HG03342 (cell line): ENCODE data around the gene CC2D2A.
A peak's percentile ranks its signal among the peaks of the same experiment; 100 is the strongest.

Experiments
- ATAC-seq: cut with Tn5 transposase; IDR thresholded peaks from one replicate; pipeline ENCODE4 v1.9.1; 2021; ENCODE audit warnings: mild to moderate bottlenecking, moderate library complexity; ENCODE audit not compliant: unreplicated experiment

The CC2D2A gene

GRCh38 chr4:15469402-15470127, at the start of gene CC2D2A:
Gene CC2D2A (plus strand): TSS chr4:15469882. CDS start chr4:15475933, 6,051 bp downstream.
- ATAC-seq = no peak

- no peak for ATAC-seq
Measured at GRCh38 chr4:15420642-15421041, 49.0 kb upstream of the CC2D2A start.

DNA sequence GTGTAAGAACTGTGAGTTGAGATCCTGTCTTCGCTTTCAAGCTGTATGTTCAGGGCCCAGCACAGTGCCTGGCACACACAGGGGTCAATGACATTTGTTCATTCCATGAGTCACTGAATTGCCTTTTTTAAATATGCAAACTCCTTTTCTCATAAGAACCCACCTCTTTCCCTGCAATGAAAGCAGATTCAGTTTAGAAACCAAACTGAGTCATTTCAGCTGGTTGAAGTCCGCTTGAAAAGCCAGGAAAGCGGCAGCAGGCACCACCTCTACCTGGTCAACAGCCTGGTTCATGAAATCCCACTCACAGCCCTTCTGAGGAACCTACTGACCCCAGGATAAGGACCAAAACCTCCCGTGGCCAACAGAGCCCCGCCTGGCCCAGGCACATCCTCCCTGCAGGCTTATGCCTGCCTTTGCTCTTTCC, 46.4 kb upstream of the CC2D2A start:
- no peak for ATAC-seq

GRCh38 chr4:15425520-15425919, 44.2 kb upstream of the CC2D2A start:
- no peak for ATAC-seq

DNA sequence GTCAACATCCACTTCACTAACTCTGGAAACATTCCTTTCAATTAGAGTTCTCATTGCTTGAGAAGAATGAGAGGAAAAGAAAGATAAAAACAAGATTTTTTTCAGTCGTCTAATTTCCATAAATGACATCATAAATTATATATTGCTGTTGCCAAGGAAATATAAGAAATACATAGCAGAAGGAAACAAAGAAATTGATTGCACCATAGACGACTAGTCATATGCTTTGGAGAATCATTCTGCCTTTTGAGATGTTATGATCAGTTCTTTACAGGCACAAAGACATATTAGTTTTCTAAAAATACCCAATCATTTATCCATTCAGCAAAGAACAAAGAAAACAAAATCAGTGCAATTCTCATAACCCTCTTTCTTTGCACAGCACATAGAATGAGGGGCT, 42.5 kb upstream of the CC2D2A start:
- ATAC-seq = no peak

GRCh38 chr4:15427701-15428100, 42.0 kb upstream of the CC2D2A start, which contains the start of gene C1QTNF7:
Gene C1QTNF7 (plus strand): TSS chr4:15428033. CDS start chr4:15435744, 7,711 bp downstream.
- no peak for ATAC-seq

DNA sequence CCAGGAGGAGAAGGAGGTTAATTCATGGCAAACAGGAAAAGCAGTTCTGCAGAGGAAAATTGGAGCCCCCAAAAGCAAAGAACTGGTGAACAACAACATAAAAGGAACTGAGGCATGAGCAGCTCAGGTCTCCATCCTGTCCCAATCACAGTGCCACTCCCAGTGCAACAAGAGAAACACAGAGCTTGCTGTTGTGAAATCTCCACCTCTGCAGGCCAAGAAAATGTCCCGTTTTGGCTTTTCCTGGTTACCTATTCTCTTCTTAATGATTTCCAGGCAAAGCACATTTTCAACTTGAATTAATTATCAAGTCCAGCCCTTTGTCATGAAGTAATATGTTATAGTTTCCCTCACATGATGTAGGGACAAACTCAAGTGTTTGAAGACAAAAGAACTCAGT, 41.1 kb upstream of the CC2D2A start:
- ATAC-seq = no peak

DNA sequence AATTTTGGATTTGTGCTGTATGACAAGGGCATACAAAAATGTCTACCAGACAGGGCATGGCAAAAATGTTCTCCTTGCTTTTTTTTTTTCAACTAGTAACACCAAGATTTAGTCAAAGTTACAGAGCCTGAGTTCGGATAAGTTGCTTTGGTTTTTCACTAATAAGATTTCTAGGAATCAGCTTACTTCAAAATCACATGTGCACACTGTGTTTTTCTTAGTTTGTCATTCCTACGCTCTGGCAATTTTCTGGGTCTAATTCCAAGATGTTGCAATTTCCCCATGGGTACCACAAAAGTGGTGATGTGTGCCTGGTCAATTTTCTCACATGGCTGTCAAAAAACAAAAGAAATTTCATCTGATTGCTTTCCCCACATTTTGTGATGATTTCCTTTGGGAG, 35.6 kb upstream of the CC2D2A start:
- ATAC-seq = no peak

- no peak for ATAC-seq
Measured at GRCh38 chr4:15434676-15435075, 35.0 kb upstream of the CC2D2A start.

DNA sequence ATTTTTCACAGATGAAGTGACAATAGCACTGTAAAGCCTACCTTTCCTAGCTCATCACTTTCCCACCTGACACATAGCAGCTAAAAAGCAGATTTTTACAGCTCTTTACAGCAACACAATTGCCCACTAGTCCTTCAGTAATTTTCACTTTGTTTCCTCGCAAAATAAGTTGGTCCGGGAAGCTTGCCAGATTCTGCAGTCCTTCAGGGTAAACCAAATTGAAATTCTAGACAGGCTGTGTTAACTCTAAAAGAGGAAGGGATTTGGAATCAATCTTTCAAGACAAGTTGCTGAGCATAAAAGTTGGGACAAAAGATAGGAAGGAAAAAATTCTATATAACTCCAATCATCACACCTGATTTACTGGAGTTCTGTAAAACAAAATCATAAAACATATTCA, 33.2 kb upstream of the CC2D2A start:
- no peak for ATAC-seq

DNA sequence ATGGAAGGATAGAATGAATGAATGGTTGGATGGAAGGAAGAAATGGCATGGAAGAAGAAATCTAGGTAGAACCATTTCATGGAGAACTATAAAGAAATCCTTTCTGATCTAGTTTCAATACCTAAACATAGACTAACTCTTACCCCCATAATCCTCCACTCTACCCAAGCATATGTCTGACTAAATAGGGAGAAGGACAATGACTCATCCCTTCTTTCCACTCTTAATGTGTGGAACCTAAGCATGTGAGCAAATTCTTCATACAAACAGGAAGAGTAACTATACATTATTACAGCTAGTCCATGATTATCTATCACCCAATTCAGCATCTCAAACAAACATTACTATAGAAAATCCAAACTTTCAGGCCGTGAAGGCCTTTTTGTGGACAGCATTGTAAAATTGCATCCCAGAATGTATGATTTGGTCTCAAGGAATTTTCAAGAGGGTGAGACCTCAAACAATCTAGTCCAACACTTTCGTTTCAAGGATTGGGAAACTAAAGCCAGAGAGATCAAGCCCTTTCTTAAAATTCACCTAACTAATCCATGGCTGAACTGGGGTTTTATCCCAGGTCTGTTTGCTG, 30.6 kb upstream of the CC2D2A start:
- no peak for ATAC-seq

DNA sequence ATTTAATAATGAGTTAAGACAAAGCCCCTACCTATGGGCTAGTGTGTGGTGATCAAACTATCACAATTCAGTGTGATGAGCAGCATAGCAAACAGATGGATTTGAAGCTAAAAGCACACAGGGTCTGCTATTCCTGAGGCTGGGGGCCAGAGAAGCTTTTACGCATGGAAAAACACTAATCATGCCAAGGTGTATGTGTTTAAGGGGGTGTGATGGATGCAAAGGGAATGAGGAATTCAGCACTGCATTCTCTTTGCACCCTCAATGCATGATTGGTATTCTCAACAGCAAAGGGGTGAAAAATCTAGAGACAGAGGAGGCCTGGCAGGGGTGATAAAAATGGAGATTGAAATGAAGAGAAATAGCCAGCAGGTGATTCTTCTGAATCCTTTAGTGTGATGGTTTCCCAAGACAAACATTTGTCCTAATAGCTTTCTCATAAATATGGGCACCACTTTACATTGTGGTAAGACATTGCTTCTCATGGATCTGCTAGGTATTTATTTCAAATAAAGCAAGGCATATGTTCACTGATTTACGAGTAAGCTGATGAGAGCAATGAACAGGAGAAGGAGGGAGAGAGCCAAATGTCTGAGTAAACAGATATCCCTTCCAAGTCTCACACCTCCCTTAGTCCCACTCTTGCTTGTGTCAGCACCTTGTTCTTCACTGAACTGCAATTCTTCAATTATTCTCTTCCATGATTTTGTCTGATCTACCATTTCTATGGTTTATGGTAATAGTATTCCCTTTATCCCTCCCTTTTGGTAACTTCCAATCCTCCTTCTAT, 26.1 kb upstream of the CC2D2A start:
- no peak for ATAC-seq

DNA sequence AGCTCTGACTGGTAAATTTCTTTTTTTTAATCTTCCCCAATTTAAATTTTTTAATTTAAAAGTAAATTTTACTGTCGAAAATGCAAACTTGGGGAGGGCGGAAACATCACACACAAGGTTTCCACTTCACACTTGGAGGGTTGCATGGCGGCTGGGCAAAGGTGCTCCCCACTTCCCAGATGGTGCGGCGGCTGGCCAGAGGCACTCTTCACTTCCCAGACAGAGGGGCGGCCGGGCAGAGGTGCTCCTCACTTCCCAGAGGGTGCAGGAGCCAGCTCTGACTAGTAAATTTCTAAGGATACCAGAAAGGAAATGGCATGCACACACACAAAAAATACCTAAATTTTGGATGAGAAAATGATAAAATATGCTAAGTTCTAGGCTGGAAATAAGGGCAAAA, 25.4 kb upstream of the CC2D2A start:
- ATAC-seq = no peak

- ATAC-seq = no peak
Measured at GRCh38 chr4:15444879-15445547, 24.7 kb upstream of the CC2D2A start.

- ATAC-seq = no peak
Measured at GRCh38 chr4:15451181-15451865, 18.4 kb upstream of the CC2D2A start.

GRCh38 chr4:15451866-15452765, 17.6 kb upstream of the CC2D2A start:
- no peak for ATAC-seq

DNA sequence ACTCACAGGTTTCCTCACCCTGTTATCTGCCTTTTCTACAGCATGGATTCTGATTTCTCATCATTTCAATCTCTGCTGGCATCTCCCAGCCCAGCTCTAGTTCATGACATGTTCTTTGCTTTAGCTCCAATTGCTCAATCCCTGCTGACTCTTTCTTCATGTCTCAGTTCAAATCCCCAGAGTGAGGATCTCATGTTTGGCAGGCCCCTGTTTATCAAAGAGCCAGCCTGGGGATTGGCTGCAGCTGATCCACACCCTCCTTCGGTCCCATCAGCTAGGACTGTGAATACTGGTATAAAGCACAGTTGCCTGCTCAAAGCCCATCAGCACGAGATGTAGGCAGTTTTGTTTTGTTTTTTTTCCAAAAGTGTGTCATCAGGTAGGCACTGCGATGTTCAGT, 14.4 kb upstream of the CC2D2A start:
- ATAC-seq = no peak

DNA sequence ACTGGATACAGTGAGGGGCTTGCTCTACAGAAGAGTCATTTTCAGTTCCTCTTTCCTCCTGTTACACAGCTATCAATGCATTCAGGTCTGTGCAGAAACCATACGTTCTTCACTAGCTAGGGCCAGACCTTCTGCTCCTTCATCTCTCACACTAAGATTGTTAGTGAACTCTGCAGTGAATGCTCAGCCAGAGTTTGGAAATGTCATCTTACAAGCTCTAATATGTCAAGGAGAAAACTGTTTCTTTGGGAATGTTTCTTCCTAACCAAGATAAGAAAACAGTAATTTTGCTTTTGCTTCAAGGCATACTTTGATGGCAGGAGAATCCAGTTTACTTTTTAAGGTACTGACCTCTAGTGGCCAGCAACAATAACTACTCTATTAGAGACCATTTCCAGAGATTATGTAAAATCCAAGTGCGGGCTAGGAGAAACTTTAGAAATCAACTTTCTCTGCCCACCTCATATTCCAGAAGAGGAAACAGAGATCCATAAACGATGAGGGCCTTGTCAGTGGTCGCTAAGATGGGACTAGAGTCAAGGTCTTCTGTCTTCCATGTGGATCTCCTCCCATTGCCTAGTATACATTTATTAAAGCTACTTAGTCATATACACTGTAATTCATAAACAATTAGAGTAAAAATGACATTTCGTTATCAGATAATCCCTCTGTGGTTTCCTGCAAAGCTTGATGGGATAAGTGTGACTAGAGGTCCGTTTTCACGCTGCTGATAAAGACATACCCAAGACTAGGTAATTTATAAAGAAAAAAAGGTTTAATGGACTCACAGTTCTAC, 12.1 kb upstream of the CC2D2A start:
- ATAC-seq = peak; percentile 99

DNA sequence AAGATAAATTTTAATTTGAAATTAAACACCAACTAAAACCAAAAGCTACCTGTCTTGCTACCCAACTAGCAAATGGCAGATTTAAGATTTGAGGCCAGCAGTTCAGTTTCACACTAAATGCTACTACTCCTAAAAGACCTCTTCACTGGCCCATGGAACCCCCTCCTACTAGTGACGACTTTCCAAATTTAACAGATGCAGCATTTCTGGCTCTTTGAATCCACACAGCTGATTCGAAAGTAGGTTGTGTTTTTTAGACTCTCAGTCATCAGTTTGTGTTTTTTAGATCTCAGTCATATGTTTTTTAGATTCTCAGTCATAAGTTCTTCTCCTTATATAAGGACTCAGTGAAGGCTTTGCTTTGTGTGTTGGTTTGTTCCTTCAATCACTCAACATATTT, 11.1 kb upstream of the CC2D2A start:
- no peak for ATAC-seq
